ENCODE measurements around the gene C16orf74. TPM values are rescaled to one million over a fixed set of nuclear protein-coding genes. Genes with fewer than 3 reads are reported as not detected.

C16orf74 gene
- total RNA-seq, 3 donors from 2014 or later: 0.73 to 1.3 (median 1.0) TPM

DNA sequence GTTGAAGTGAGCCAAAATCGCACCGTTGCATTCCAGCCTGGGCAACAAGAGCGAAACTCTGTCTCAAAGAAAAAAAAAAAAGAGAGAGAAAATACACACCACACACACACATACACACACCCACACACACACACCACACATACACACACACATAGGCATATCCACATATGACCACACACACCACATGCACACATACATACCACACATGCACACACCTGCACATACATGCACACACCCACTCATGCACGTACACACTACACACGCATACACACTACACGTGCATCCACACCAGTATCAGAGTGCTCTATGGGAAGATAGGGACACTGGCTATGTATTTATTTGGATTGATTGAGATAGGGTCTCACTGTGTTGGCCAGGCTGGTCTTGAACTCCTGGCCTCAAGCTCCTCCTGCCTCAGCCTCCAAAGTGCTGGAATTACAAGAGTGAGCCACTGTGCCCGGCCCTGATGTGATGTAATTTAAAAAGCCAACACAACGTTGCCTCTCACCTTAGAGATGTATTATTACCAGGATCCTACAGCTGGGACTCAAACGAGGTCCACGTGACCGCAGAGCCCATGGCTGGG lies 44.4 kb downstream of the C16orf74 start:
- no peak for ATAC-seq
- H3K9me3 ChIP-seq: no peaks in the 10 kb centered on the region
- TF ChIP-seq, protein P1, sequence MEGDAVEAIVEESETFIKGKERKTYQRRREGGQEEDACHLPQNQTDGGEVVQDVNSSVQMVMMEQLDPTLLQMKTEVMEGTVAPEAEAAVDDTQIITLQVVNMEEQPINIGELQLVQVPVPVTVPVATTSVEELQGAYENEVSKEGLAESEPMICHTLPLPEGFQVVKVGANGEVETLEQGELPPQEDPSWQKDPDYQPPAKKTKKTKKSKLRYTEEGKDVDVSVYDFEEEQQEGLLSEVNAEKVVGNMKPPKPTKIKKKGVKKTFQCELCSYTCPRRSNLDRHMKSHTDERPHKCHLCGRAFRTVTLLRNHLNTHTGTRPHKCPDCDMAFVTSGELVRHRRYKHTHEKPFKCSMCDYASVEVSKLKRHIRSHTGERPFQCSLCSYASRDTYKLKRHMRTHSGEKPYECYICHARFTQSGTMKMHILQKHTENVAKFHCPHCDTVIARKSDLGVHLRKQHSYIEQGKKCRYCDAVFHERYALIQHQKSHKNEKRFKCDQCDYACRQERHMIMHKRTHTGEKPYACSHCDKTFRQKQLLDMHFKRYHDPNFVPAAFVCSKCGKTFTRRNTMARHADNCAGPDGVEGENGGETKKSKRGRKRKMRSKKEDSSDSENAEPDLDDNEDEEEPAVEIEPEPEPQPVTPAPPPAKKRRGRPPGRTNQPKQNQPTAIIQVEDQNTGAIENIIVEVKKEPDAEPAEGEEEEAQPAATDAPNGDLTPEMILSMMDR (IDR thresholded peaks at IDR 0.05): no peak
- H3K4me3 ChIP-seq: no peak overlapping the region
- H3K36me3 ChIP-seq (ENCODE audit: low read depth): no peaks in the 10 kb centered on the region
- no peaks in the 10 kb centered on the region for H3K4me1 ChIP-seq (ENCODE audit: low read depth)
- DNase-seq: no peak
- intact Hi-C loops (cut with DNase I, micrococcal nuclease): no loop called here

- Histone ChIP-seq H3K4me3 (no peak overlapping the region), H3K4me1 (ENCODE audit: low read depth) (no peaks in the 10 kb centered on the region), H3K36me3 (ENCODE audit: low read depth) (no peaks in the 10 kb centered on the region), H3K9me3 (no peaks in the 10 kb centered on the region)
- ATAC-seq: no peak
- TF ChIP-seq, protein P1 (IDR thresholded peaks at IDR 0.05): no peak
- intact Hi-C loops (cut with DNase I, micrococcal nuclease): no loop called here
- DNase-seq: no peak
These were observed 45.7 kb downstream of the C16orf74 start for GRCh38 chr16:85704900-85705846.

DNA sequence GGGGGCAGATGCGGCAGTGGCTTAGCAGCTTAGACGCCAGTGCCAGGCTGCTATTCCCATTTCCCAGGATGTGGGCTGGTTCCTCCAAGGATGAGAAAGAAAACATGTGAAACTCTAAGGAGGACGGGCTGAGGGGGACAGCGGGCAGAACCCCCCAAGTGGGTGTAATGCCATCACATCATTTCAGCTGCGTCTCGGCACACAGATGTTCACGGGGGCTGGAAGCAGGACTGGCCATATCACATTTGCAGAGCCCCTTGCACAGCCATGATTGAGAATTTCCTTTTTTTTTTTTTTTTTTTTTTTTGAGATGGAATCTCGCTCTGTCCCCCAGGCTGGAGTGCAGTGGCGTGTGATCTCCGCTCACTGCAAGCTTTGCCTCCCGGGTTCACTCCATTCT lies 46.9 kb downstream of the C16orf74 start:
- ATAC-seq (no peak), DNase-seq (no peak)
- Histone ChIP-seq H3K9me3 (no peaks in the 10 kb centered on the region), H3K36me3 (ENCODE audit: low read depth) (no peaks in the 10 kb centered on the region), H3K4me1 (ENCODE audit: low read depth) (no peaks in the 10 kb centered on the region), H3K4me3 (no peak overlapping the region)
- TF ChIP-seq, protein P1 (IDR thresholded peaks at IDR 0.05): no peak
- intact Hi-C loops (cut with DNase I, micrococcal nuclease): no loop called here

DNA sequence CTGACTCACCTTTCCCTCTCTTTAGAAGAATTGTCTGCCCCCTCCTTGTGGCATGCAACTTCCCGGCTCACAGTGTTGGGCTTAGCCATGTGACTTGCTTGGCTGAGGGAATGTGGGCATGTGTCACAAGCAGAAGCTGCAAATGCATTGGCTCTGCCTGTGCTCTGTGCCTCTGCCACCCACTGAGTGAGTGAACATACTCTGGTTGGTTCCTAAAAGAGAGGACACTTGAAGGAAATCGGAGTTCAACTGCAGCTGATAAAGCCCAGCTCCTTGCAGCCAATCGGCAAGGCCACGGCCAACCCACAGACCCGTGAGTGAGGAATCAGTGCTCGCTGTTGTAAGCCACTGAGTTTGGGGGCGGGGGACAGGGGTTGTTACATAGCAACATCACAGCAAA lies 51.3 kb downstream of the C16orf74 start:
- DNase-seq (peak in 1 of 3 donors; percentile 3), ATAC-seq (no peak)
- intact Hi-C loops (cut with DNase I, micrococcal nuclease): no loop called here

GRCh38 chr16:85698935-85699558 lies 51.8 kb downstream of the C16orf74 start:
- H3K9me3 ChIP-seq: no peaks in the 10 kb centered on the region
- ATAC-seq (no peak), DNase-seq (peak in 1 of 3 donors; percentile 25)
- TF ChIP-seq, protein P1 (IDR thresholded peaks at IDR 0.05): no peak
- no peaks in the 10 kb centered on the region for H3K4me1 ChIP-seq (ENCODE audit: low read depth)
- intact Hi-C loops (cut with DNase I, micrococcal nuclease): no loop called here
- no peak overlapping the region for H3K4me3 ChIP-seq
- no peaks in the 10 kb centered on the region for H3K36me3 ChIP-seq (ENCODE audit: low read depth)

More for the DNA sequence above, 51.3 kb downstream of the C16orf74 start:
- Histone ChIP-seq H3K4me1 (ENCODE audit: low read depth) (no peaks in the 10 kb centered on the region), H3K9me3 (no peaks in the 10 kb centered on the region), H3K4me3 (no peak overlapping the region), H3K36me3 (ENCODE audit: low read depth) (no peaks in the 10 kb centered on the region)
- TF ChIP-seq, protein P1 (IDR thresholded peaks at IDR 0.05): no peak
